H1 (cell line): Measurements from ENCODE around the gene CXCR4.

Experiments used
- BACH1 ChIP-seq: IDR thresholded peaks from 2 replicates; pipeline ENCODE4 v1.6.1; 2012; ENCODE audit warnings: low read length, improper control_type of control experiment
- TCF12 ChIP-seq: IDR thresholded peaks from 2 replicates; pipeline ENCODE4 v1.6.1; 2011; ENCODE audit warnings: low read depth, mild to moderate bottlenecking, low read length
- TF ChIP-seq, protein P1 (sequence below), 3 experiments: IDR thresholded peaks; 1 replicate in 2 of 3; 2 replicates in 1 of 3; pipeline versions ENCODE4 v1.5.1 to v1.6.1; 2011; ENCODE audit warnings: low read length in 3 of 3, mild to moderate bottlenecking in 3 of 3, inconsistent platforms in 2 of 3, low read depth in 1 of 3, moderate library complexity in 1 of 3; ENCODE audit not compliant: insufficient read depth in 1 of 3; ENCODE audit errors: control extremely low read depth in 1 of 3

DNA sequence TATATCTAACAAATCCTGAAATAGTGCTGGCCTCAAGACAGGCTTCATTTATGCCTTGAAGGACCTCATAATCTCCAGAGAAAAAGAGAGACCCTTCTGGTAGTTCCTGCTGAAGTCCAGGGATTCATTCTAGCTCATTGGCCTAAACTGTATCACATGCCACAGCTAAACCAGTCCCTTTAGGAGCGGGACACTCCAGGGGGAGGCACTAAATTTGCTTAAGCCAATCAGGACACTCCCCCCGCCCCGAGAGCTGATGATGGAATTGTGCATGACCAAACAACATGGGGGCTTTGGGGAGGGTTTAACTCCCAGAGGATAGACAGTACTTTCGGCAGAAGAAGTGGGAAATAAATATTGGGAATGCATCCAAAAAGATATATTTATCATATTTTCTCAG is 36.4 kb upstream of the CXCR4 start:
- TF ChIP-seq, protein P1, sequence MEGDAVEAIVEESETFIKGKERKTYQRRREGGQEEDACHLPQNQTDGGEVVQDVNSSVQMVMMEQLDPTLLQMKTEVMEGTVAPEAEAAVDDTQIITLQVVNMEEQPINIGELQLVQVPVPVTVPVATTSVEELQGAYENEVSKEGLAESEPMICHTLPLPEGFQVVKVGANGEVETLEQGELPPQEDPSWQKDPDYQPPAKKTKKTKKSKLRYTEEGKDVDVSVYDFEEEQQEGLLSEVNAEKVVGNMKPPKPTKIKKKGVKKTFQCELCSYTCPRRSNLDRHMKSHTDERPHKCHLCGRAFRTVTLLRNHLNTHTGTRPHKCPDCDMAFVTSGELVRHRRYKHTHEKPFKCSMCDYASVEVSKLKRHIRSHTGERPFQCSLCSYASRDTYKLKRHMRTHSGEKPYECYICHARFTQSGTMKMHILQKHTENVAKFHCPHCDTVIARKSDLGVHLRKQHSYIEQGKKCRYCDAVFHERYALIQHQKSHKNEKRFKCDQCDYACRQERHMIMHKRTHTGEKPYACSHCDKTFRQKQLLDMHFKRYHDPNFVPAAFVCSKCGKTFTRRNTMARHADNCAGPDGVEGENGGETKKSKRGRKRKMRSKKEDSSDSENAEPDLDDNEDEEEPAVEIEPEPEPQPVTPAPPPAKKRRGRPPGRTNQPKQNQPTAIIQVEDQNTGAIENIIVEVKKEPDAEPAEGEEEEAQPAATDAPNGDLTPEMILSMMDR (IDR thresholded peaks at IDR 0.05; ENCODE audit: control extremely low read depth in 1 of 3, insufficient read depth in 1 of 3, low read depth in 1 of 3, low read length in 3 of 3): no peak
- TF ChIP-seq BACH1 (no peak), TCF12 (no peak)
